Activated B cell treated with CpG ODN at 0.5 μM for 24 hours (primary cell): ENCODE data around the gene RALGAPA2. TPM values are rescaled to one million over a fixed set of nuclear protein-coding genes. Genes with fewer than 3 reads are reported as not detected.
A peak's percentile ranks its signal among the peaks of the same experiment; 100 is the strongest.

ENCODE experiments used
- ATAC-seq: fragments of 200-7000 bp; cut with Tn5 transposase; one replicate; pipeline ENCODE4 v1.10.0; 2021; ENCODE audit warnings: low read depth, mild to moderate bottlenecking, moderate library complexity
- CTCF ChIA-PET: fragments of 350-600 bp; sonication (Branson Sonifier 250); formaldehyde crosslinking; loops from one replicate; lab custom pipeline; 2021; ENCODE audit warnings: antibody characterized with exemption; lab: Charles Lee
- POLR2A ChIA-PET: fragments of 350-600 bp; sonication (Branson Sonifier 250); formaldehyde crosslinking; loops from one replicate; lab custom pipeline; 2021; ENCODE audit warnings: antibody characterized with exemption; lab: Charles Lee
- DNase-seq: peaks from one replicate; pipeline ENCODE4 v3.0.0; 2022
- H3K27ac Mint-ChIP-seq: one replicate; pipeline ENCODE4 v1.8.0; 2020; ENCODE audit warnings: mixed read lengths
- H3K27me3 Mint-ChIP-seq: one replicate; pipeline ENCODE4 v1.8.0; 2021; ENCODE audit warnings: mixed read lengths
- H3K36me3 Mint-ChIP-seq: one replicate; pipeline ENCODE4 v1.8.0; 2021; ENCODE audit warnings: low read depth, mixed read lengths
- H3K4me1 Mint-ChIP-seq: one replicate; pipeline ENCODE4 v1.8.0; 2021; ENCODE audit warnings: mixed read lengths
- H3K4me3 Mint-ChIP-seq: one replicate; pipeline ENCODE4 v1.8.0; 2020; ENCODE audit warnings: mild to moderate bottlenecking, mixed read lengths
- H3K9me3 Mint-ChIP-seq: one replicate; pipeline ENCODE4 v1.8.0; 2020; ENCODE audit warnings: mixed read lengths
- CTCF ChIP-seq: fragments of 200-600 bp; IDR thresholded peaks from one replicate; pipeline ENCODE4 v1.8.0; 2022; ENCODE audit warnings: antibody characterized with exemption, mild to moderate bottlenecking
- intact Hi-C: fragments of 100-400 bp; cut with micrococcal nuclease; formaldehyde crosslinking; loops from one replicate; pipeline ENCODE4 v1.15.1; 2024
- total RNA-seq: library from RNA; stranded (reverse); gene quantifications from 2 replicates; pipeline ENCODE4 v1.2.3, GENCODE V29; 2022

RALGAPA2 gene
- total RNA-seq, 1 donor from 2014 or later, result 19.2 TPM

GRCh38 chr20:20694591-20694990 is 17.9 kb downstream of the RALGAPA2 start:
- no peak overlapping the region for H3K4me3 Mint-ChIP-seq
- peaks cover 7% of the 10 kb centered on the region for H3K4me1 Mint-ChIP-seq
- intact Hi-C loops, result no loop called here
- H3K9me3 Mint-ChIP-seq, result no peaks in the 10 kb centered on the region
- ATAC-seq (no peak), DNase-seq (no peak)
- CTCF ChIA-PET, result no interaction called here
- POLR2A ChIA-PET, result no interaction called here
- no peaks in the 10 kb centered on the region for H3K36me3 Mint-ChIP-seq
- H3K27me3 Mint-ChIP-seq, result no peaks in the 10 kb centered on the region
- TF ChIP-seq CTCF, result no peak
- H3K27ac Mint-ChIP-seq, result no peak overlapping the region

- no peak overlapping the region for H3K27ac Mint-ChIP-seq
- ChIA-PET POLR2A (no interaction called here), CTCF (no interaction called here)
- intact Hi-C loops, result no loop called here
- peaks cover 10% of the 10 kb centered on the region for H3K4me1 Mint-ChIP-seq
- no peak for TF ChIP-seq CTCF
- no peaks in the 10 kb centered on the region for H3K36me3 Mint-ChIP-seq
- H3K4me3 Mint-ChIP-seq, result no peak overlapping the region
- no peak for DNase-seq
- no peak for ATAC-seq
- no peaks in the 10 kb centered on the region for H3K9me3 Mint-ChIP-seq
- H3K27me3 Mint-ChIP-seq, result no peaks in the 10 kb centered on the region
These were observed 19.9 kb downstream of the RALGAPA2 start for GRCh38 chr20:20692587-20692986.

GRCh38 chr20:20691477-20692235 is 20.8 kb downstream of the RALGAPA2 start:
- DNase-seq, result no peak
- Mint-ChIP-seq H3K36me3 (no peaks in the 10 kb centered on the region), H3K27ac (no peak overlapping the region), H3K4me3 (no peak overlapping the region), H3K4me1 (peaks cover 10% of the 10 kb centered on the region), H3K9me3 (no peaks in the 10 kb centered on the region), H3K27me3 (no peaks in the 10 kb centered on the region)
- intact Hi-C loops, result no loop called here
- ATAC-seq, result peak; percentile 28
- POLR2A ChIA-PET, result no interaction called here
- CTCF ChIA-PET, result no interaction called here
- no peak for TF ChIP-seq CTCF

GRCh38 chr20:20690676-20691476 is 21.6 kb downstream of the RALGAPA2 start:
- no peaks in the 10 kb centered on the region for H3K36me3 Mint-ChIP-seq
- TF ChIP-seq CTCF, result no peak
- H3K9me3 Mint-ChIP-seq, result no peaks in the 10 kb centered on the region
- ChIA-PET CTCF (no interaction called here), POLR2A (no interaction called here)
- intact Hi-C loops, result no loop called here
- no peak overlapping the region for H3K4me3 Mint-ChIP-seq
- ATAC-seq (peak; percentile 71), DNase-seq (no peak)
- H3K27me3 Mint-ChIP-seq, result no peaks in the 10 kb centered on the region
- H3K27ac Mint-ChIP-seq, result no peak overlapping the region
- peaks cover 12% of the 10 kb centered on the region for H3K4me1 Mint-ChIP-seq

GRCh38 chr20:20687319-20687718 is 25.1 kb downstream of the RALGAPA2 start:
- Mint-ChIP-seq H3K36me3 (no peaks in the 10 kb centered on the region), H3K4me3 (no peak overlapping the region), H3K27ac (no peak overlapping the region), H3K27me3 (no peaks in the 10 kb centered on the region), H3K9me3 (no peaks in the 10 kb centered on the region), H3K4me1 (peaks cover 40% of the 10 kb centered on the region)
- ChIA-PET CTCF (no interaction called here), POLR2A (no interaction called here)
- TF ChIP-seq CTCF, result no peak
- intact Hi-C loops, result no loop called here
- no peak for DNase-seq
- ATAC-seq, result no peak
